Measurements from ENCODE around the gene CNOT4. TPM values are rescaled to one million over a fixed set of nuclear protein-coding genes. Genes with fewer than 3 reads are reported as not detected.

CNOT4 gene
- total RNA-seq, 1 experiment from 2014 or later: 14.6 TPM

DNA sequence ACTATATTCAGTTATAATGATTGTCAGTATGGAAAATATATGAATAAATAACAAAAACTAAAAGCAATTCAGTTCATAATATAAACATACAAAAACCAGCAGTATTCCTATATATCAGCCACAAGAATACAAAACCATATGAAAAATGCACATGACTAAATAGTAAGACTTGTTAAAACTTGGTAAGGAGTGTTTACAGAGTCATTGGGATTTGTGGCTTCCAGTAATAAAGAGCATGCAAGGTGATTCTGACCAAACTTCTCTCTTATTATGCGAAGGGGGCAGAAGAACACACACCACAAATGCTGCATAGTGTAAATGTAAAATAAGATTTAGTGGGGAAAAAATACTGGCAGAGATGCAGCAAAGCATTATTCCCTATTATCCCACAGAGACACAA is 8.8 kb upstream of the CNOT4 start:
- H3K9me3 Mint-ChIP-seq: no peaks in the 10 kb centered on the region
- H3K4me3 Mint-ChIP-seq: no peak overlapping the region
- ChIA-PET POLR2A (no interaction called here), CTCF (interaction anchor here (0.9 kb wide), 1 partner anchor 134 kb away, joined by 4 read pairs; no protein-coding TSS in a partner anchor)
- no peaks in the 10 kb centered on the region for H3K36me3 Mint-ChIP-seq
- ATAC-seq (no peak), DNase-seq (ENCODE audit: low spot score) (no peak)
- TF ChIP-seq, protein P1, sequence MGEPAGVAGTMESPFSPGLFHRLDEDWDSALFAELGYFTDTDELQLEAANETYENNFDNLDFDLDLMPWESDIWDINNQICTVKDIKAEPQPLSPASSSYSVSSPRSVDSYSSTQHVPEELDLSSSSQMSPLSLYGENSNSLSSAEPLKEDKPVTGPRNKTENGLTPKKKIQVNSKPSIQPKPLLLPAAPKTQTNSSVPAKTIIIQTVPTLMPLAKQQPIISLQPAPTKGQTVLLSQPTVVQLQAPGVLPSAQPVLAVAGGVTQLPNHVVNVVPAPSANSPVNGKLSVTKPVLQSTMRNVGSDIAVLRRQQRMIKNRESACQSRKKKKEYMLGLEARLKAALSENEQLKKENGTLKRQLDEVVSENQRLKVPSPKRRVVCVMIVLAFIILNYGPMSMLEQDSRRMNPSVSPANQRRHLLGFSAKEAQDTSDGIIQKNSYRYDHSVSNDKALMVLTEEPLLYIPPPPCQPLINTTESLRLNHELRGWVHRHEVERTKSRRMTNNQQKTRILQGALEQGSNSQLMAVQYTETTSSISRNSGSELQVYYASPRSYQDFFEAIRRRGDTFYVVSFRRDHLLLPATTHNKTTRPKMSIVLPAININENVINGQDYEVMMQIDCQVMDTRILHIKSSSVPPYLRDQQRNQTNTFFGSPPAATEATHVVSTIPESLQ (CRISPR knock-in tag; IDR thresholded peaks at IDR 0.05): no peak
- no peak for TF ChIP-seq ZNF532 (CRISPR knock-in tag; IDR thresholded peaks at IDR 0.05; ENCODE audit: borderline replicate concordance)
- TF ChIP-seq ZNF121 (CRISPR knock-in tag; IDR thresholded peaks at IDR 0.05): no peak
- TF ChIP-seq NR3C1 (CRISPR knock-in tag; conservative IDR thresholded peaks at IDR 0.05; ENCODE audit: low read depth): no peak
- TF ChIP-seq, protein P2, sequence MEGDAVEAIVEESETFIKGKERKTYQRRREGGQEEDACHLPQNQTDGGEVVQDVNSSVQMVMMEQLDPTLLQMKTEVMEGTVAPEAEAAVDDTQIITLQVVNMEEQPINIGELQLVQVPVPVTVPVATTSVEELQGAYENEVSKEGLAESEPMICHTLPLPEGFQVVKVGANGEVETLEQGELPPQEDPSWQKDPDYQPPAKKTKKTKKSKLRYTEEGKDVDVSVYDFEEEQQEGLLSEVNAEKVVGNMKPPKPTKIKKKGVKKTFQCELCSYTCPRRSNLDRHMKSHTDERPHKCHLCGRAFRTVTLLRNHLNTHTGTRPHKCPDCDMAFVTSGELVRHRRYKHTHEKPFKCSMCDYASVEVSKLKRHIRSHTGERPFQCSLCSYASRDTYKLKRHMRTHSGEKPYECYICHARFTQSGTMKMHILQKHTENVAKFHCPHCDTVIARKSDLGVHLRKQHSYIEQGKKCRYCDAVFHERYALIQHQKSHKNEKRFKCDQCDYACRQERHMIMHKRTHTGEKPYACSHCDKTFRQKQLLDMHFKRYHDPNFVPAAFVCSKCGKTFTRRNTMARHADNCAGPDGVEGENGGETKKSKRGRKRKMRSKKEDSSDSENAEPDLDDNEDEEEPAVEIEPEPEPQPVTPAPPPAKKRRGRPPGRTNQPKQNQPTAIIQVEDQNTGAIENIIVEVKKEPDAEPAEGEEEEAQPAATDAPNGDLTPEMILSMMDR (IDR thresholded peaks at IDR 0.05): no peak
- TF ChIP-seq ZBTB21 (CRISPR knock-in tag; IDR thresholded peaks at IDR 0.05; ENCODE audit: borderline replicate concordance): no peak
- TF ChIP-seq SMAD4 (CRISPR knock-in tag; IDR thresholded peaks at IDR 0.05): no peak
- TF ChIP-seq ZNF263 (CRISPR knock-in tag; IDR thresholded peaks at IDR 0.05; ENCODE audit: low read depth): no peak
- TF ChIP-seq ARID4B (CRISPR knock-in tag; IDR thresholded peaks at IDR 0.05; ENCODE audit: borderline replicate concordance): no peak
- H3K27me3 Mint-ChIP-seq (ENCODE audit: low read depth): no peaks in the 10 kb centered on the region
- H3K4me1 Mint-ChIP-seq: peaks cover 4% of the 10 kb centered on the region; the same call in 1 of the 2 replicates
- no peak overlapping the region for H3K27ac Mint-ChIP-seq

DNA sequence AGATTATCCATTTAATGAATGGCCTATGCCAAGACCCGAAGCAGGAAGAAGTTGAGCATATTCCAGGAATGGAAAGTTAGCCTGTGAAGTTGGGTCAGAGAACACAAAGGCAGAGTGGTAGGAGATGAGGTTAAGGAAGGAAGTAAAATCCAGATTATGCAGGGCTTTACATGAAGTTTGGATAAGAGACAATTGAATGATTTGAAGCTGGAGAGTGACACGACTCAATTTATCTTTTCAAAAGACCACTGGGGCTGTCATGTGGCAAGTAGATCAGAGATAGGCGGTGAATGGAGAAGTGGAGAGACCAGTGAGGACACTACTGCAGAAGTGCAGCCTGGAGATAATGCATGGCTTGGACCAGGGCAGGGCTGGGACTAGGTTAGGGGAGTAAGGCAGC is 7.2 kb upstream of the CNOT4 start:
- CTCF ChIA-PET: no interaction called here
- Mint-ChIP-seq H3K4me3 (no peak overlapping the region), H3K36me3 (no peaks in the 10 kb centered on the region), H3K27me3 (ENCODE audit: low read depth) (no peaks in the 10 kb centered on the region), H3K9me3 (no peaks in the 10 kb centered on the region), H3K27ac (no peak overlapping the region), H3K4me1 (peaks cover 4% of the 10 kb centered on the region; the same call in 1 of the 2 replicates)
- no peak for ATAC-seq
- no peak for DNase-seq (ENCODE audit: low spot score)
- POLR2A ChIA-PET: no interaction called here
- TF ChIP-seq FOXK1 (CRISPR knock-in tag; IDR thresholded peaks at IDR 0.05) (no peak), TEAD4 (CRISPR knock-in tag; IDR thresholded peaks at IDR 0.05) (no peak), GRHL2 (CRISPR knock-in tag; IDR thresholded peaks at IDR 0.05; ENCODE audit: insufficient replicate concordance, severe bottlenecking) (no peak), SMAD3 (CRISPR knock-in tag; IDR thresholded peaks at IDR 0.05; ENCODE audit: borderline replicate concordance) (no peak), USF2 (CRISPR knock-in tag; IDR thresholded peaks at IDR 0.05) (no peak), TCF7 (CRISPR knock-in tag; IDR thresholded peaks at IDR 0.05; ENCODE audit: low read depth) (no peak), NFYB (CRISPR knock-in tag; conservative IDR thresholded peaks at IDR 0.05; ENCODE audit: low read depth) (no peak)
- TF ChIP-seq, protein P3, sequence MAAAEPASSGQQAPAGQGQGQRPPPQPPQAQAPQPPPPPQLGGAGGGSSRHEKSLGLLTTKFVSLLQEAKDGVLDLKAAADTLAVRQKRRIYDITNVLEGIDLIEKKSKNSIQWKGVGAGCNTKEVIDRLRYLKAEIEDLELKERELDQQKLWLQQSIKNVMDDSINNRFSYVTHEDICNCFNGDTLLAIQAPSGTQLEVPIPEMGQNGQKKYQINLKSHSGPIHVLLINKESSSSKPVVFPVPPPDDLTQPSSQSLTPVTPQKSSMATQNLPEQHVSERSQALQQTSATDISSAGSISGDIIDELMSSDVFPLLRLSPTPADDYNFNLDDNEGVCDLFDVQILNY (CRISPR knock-in tag; IDR thresholded peaks at IDR 0.05): no peak
- TF ChIP-seq, protein P4, sequence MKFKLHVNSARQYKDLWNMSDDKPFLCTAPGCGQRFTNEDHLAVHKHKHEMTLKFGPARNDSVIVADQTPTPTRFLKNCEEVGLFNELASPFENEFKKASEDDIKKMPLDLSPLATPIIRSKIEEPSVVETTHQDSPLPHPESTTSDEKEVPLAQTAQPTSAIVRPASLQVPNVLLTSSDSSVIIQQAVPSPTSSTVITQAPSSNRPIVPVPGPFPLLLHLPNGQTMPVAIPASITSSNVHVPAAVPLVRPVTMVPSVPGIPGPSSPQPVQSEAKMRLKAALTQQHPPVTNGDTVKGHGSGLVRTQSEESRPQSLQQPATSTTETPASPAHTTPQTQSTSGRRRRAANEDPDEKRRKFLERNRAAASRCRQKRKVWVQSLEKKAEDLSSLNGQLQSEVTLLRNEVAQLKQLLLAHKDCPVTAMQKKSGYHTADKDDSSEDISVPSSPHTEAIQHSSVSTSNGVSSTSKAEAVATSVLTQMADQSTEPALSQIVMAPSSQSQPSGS (CRISPR knock-in tag; IDR thresholded peaks at IDR 0.05; ENCODE audit: borderline replicate concordance, low read depth): no peak

Data from WTC11 (cell line).